Measurements from ENCODE around the gene OXT.
A peak's percentile ranks its signal among the peaks of the same experiment; 100 is the strongest.

The OXT gene

DNA sequence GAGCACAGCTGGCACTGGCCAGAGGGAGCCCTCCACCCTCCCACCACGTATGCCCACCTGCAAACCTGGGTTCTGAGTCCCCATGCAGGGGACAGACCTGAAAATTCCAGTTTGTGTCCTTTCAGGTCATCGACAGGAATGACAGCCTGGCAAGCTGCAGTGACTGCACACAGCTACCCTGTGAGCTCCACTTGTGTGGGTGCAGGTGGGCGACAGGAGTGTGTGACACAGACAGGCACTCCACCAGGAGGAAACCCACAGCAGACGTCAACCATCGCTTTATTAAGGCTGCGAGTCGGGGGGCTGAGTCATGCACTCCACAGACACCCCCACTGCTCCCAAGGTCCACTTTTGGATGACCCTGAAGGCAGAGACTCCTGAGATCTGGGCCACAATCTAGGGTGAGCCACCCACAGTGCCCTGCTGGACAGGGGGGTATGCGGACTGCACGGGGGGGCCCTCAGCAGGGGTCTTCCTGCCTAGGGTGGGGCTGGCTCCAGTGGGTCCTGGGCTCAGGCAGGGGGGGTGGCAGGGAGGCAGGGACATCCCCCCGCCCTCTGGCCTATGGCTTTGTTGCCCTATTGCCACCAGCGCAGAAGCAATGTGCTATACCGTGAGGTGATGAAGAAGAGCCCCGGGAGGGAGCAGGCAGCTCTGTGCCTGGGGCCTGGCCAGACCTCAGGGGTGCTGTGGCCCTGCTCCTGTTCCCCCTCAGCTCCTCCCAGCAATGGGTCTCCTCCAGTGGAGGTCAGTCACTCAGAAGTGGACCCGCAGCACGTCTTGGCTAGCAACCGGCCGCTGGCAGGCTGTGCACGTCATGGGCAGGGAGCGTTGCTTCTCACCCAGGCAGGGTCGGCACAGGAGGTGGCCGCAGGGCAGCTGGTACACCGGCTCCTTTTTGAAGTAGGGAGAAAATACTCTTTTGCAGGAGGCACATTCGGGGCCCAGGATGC, 38.2 kb downstream of the OXT start:
- DNase-seq (ENCODE audit: low read depth in 1 of 2, low spot score in 1 of 2) = no peak

DNA sequence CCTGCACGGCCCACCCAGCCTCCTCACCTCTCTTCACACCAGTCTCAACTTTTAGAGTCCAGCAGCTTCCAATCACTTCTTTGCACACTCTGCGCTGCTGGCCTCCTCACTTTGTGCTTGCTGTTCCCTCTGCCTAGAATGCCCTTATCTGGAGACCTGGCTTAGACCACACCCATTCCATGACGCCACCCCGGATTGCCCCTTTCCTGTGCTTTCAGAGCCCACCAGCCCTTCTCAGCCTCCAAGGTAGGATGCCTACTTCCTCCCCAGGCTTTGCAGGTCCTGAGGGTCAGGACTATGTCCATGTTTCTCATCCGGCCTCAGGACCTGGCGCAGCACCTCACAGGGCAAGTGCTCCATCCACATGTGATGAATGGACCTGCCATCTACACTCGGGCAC, 40.1 kb downstream of the OXT start:
- no peak for DNase-seq (ENCODE audit: low read depth in 1 of 2, low spot score in 1 of 2)

DNA sequence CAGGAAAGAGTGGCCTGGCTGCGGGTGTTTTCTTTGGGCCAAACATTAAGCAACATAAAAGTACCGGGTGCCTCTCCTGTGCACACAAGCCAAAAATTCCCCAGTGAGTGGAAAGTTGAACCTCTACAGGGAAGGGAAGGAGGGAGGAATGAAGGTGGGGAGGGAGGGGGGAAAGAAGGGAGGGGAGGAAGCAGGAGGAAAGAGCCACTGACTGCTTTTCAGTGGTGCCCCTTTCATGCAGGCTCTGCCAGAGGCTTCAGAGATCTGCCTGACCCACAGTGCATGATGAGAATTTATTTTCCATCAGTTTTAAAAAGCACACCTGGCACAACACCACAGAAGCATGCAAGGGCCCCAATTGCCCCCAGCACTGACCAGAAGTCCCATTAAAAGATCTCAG, 40.6 kb downstream of the OXT start:
- no peak for DNase-seq (ENCODE audit: low read depth in 1 of 2, low spot score in 1 of 2)

DNA sequence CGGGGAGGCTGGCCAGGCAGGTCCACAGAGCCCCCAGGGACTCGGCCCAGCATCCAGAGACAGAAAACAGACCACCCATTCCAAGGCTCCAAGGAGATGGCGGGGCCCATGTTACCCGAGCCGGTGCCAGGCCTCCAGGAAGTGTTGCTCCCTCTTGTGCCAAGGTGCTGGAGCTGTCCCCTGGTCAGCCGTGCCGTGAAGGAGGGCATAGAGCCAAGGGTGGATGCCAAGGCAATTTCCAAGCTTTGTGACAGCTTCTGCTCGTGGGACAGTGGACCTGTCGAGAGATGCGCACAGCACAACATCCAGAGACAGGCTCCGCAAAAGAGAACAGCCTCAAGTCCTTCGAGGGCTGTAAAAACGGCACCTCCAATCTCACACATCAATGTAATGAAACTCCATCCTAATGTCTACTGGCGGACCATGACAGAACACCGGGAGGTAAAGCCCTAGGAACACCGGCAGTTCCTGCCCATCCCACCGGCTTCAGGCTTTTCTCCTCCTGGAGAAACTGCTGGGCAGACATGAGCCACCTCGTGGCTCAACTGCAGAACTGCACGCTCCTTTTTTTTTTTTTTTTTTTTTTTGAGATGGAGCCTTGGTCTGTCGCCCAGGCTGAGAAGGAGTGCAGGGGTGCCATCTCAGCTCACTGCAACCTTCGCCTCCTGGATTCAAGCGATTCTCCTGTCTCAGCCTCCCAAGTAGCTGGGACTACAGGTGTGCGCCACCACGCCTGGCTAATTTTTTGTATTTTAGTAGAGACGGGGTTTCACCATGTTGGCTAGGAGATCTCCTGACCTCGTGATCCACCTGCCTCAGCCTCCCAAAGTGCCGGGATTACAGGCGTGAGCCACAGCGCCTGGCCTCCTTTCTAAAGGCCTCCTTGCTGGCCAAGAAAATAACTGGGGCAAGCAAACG, 44.0 kb downstream of the OXT start:
- no peak for DNase-seq (ENCODE audit: low read depth in 1 of 2, low spot score in 1 of 2)

- no peak for DNase-seq (ENCODE audit: low read depth in 1 of 2, low spot score in 1 of 2)
Measured at GRCh38 chr20:3116341-3116740, 44.9 kb downstream of the OXT start.

GRCh38 chr20:3117839-3118379, 46.5 kb downstream of the OXT start:
- peak in 1 of 2 donors; percentile 44 for DNase-seq (ENCODE audit: low read depth in 1 of 2, low spot score in 1 of 2)

DNA sequence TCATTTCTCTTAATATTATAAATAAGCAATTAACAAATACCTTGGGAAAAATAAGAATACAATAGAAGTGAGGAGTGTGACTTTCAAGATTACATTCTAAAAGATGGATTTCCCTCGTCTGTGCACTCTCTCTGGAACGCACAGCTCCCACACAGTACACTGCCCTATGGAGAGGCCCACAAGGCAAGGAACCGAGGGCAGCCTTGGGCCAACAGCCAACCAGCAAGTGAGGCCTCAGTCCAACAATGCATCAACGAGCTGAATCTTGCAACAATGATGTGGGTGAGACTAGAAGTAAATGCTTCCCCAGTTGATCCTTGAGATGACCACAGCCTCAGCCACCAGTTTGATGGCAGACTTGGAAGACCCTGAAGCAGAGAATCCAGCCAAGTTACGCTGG, 47.6 kb downstream of the OXT start:
- no peak for DNase-seq (ENCODE audit: low read depth in 1 of 2, low spot score in 1 of 2)

GRCh38 chr20:3121271-3121911, 50.0 kb downstream of the OXT start:
- no peak for DNase-seq (ENCODE audit: low read depth in 1 of 2, low spot score in 1 of 2)
